Osteoblast (primary cell): Measurements from ENCODE around the gene TOX3. TPM values are rescaled to one million over a fixed set of nuclear protein-coding genes. Genes with fewer than 3 reads are reported as not detected.

Experiments
- DNase-seq: peaks from one replicate; pipeline ENCODE4 v3.0.0; 2011; ENCODE audit warnings: low spot score, mixed read lengths; ENCODE audit not compliant: insufficient read length; ENCODE audit errors: missing footprints
- H2AFZ ChIP-seq: 2 replicates; pipeline ENCODE4 v1.6.0; 2011; ENCODE audit warnings: mild to moderate bottlenecking, low read length
- H3K27ac ChIP-seq: 2 replicates; pipeline ENCODE4 v1.5.1; 2011; ENCODE audit warnings: mild to moderate bottlenecking, low read depth, low read length, moderate library complexity
- H3K27me3 ChIP-seq: 2 replicates; pipeline ENCODE4 v1.6.0; 2012; ENCODE audit warnings: mild to moderate bottlenecking, control low read depth, inconsistent platforms, low read length, moderate library complexity; ENCODE audit not compliant: insufficient read depth
- H3K36me3 ChIP-seq: 2 replicates; pipeline ENCODE4 v1.5.1; 2011; ENCODE audit warnings: mild to moderate bottlenecking, low read length, control low read depth, moderate library complexity; ENCODE audit not compliant: insufficient read depth
- H3K4me1 ChIP-seq: 2 replicates; pipeline ENCODE4 v1.5.1; 2011; ENCODE audit warnings: mild to moderate bottlenecking, low read length, control low read depth, moderate library complexity; ENCODE audit not compliant: insufficient read depth
- H3K4me2 ChIP-seq: 2 replicates; pipeline ENCODE4 v1.6.0; 2011; ENCODE audit warnings: mild to moderate bottlenecking, low read length; ENCODE audit not compliant: insufficient read depth
- H3K4me3 ChIP-seq: fragments of 200-600 bp; sonication (generic); 3 replicates; pipeline ENCODE4 v1.5.1; 2012; ENCODE audit warnings: mild to moderate bottlenecking, low read length, inconsistent platforms; ENCODE audit not compliant: insufficient read depth
- H3K79me2 ChIP-seq: 2 replicates; pipeline ENCODE4 v1.6.0; 2012; ENCODE audit warnings: mild to moderate bottlenecking, low read length, control low read depth, inconsistent platforms; ENCODE audit not compliant: insufficient read depth
- H3K9me3 ChIP-seq: 2 replicates; pipeline ENCODE4 v1.5.1; 2011; ENCODE audit warnings: low read depth, low read length, control low read depth
- H4K20me1 ChIP-seq: 2 replicates; pipeline ENCODE4 v1.6.0; 2012; ENCODE audit warnings: mild to moderate bottlenecking, low read length, control low read depth; ENCODE audit not compliant: insufficient read depth
- CTCF ChIP-seq: IDR thresholded peaks from 2 replicates; pipeline ENCODE4 v1.5.1; 2011; ENCODE audit warnings: mild to moderate bottlenecking, low read depth, low read length, moderate library complexity; ENCODE audit errors: extremely low read depth
- total RNA-seq: library from RNA; depleted of rRNA; stranded (reverse); fragments of >200 nt; gene quantifications from 2 replicates; pipeline ENCODE4 v1.2.3, GENCODE V29; 2012

Gene TOX3
- total RNA-seq, 1 donor: not detected

GRCh38 chr16:52476111-52476510 is 70.8 kb downstream of the TOX3 start:
- Histone ChIP-seq H2AFZ (no peak overlapping the region), H3K27me3 (no peaks in the 10 kb centered on the region), H3K79me2 (no peaks in the 10 kb centered on the region), H3K9me3 (no peaks in the 10 kb centered on the region), H4K20me1 (no peaks in the 10 kb centered on the region), H3K36me3 (no peaks in the 10 kb centered on the region), H3K4me3 (no peak overlapping the region), H3K4me2 (no peak overlapping the region), H3K4me1 (no peaks in the 10 kb centered on the region), H3K27ac (no peak overlapping the region)
- TF ChIP-seq CTCF: no peak
- DNase-seq: no peak

- no peak for TF ChIP-seq CTCF
- Histone ChIP-seq H3K4me1 (no peaks in the 10 kb centered on the region), H3K27me3 (no peaks in the 10 kb centered on the region), H4K20me1 (no peaks in the 10 kb centered on the region), H3K79me2 (no peaks in the 10 kb centered on the region), H2AFZ (no peak overlapping the region), H3K36me3 (no peaks in the 10 kb centered on the region), H3K4me2 (no peak overlapping the region), H3K27ac (no peak overlapping the region), H3K4me3 (no peak overlapping the region), H3K9me3 (no peaks in the 10 kb centered on the region)
- DNase-seq: no peak
Measured at GRCh38 chr16:52474679-52475078, 72.3 kb downstream of the TOX3 start.

- H3K9me3 ChIP-seq: no peaks in the 10 kb centered on the region
- no peak for DNase-seq
- no peak overlapping the region for H3K4me2 ChIP-seq
Measured at GRCh38 chr16:52473096-52473495, 73.8 kb downstream of the TOX3 start.

More at GRCh38 chr16:52473096-52473495, 73.8 kb downstream of the TOX3 start:
- no peak overlapping the region for H3K27ac ChIP-seq
- no peaks in the 10 kb centered on the region for H4K20me1 ChIP-seq
- no peak overlapping the region for H2AFZ ChIP-seq
- no peak overlapping the region for H3K4me3 ChIP-seq
- no peaks in the 10 kb centered on the region for H3K79me2 ChIP-seq
- no peaks in the 10 kb centered on the region for H3K36me3 ChIP-seq
- no peaks in the 10 kb centered on the region for H3K4me1 ChIP-seq
- no peaks in the 10 kb centered on the region for H3K27me3 ChIP-seq
- TF ChIP-seq CTCF: no peak
